ENCODE results near the gene SMARCAL1.

GRCh38 chr2:216478151-216478550 is 65.9 kb downstream of the SMARCAL1 start:
- TF ChIP-seq CTCF (IDR thresholded peaks at IDR 0.05) (no peak), POLR2A (IDR thresholded peaks at IDR 0.05) (no peak), POLR2AphosphoS5 (IDR thresholded peaks at IDR 0.05) (no peak), EP300 (IDR thresholded peaks at IDR 0.05) (no peak)
